ENCODE measurements around the gene DPP9.

Gene DPP9

GRCh38 chr19:4653793-4654436, 69.7 kb downstream of the DPP9 start:
- no peak for DNase-seq

GRCh38 chr19:4652075-4652474, 71.6 kb downstream of the DPP9 start:
- DNase-seq: no peak

- DNase-seq: no peak
These were observed 73.5 kb downstream of the DPP9 start for GRCh38 chr19:4650159-4650558.

- no peak for DNase-seq
These were observed 74.1 kb downstream of the DPP9 start for GRCh38 chr19:4649392-4650047.

- DNase-seq: no peak
These were observed 75.7 kb downstream of the DPP9 start for GRCh38 chr19:4647676-4648644.

- DNase-seq: no peak
These were observed 77.9 kb downstream of the DPP9 start for GRCh38 chr19:4645718-4646117.

- DNase-seq: no peak
These were observed 81.0 kb downstream of the DPP9 start for GRCh38 chr19:4642625-4643024.

- no peak for DNase-seq
These were observed 82.5 kb downstream of the DPP9 start for GRCh38 chr19:4641132-4641531.

- DNase-seq: no peak
These were observed 83.2 kb downstream of the DPP9 start for GRCh38 chr19:4640247-4641000.

GRCh38 chr19:4639531-4640246, 84.0 kb downstream of the DPP9 start:
- DNase-seq: peak in 1 of 2 experiments; percentile 66

GRCh38 chr19:4638828-4639530, 84.7 kb downstream of the DPP9 start, which contains the start of gene TNFAIP8L1:
TNFAIP8L1 (plus strand) TSS chr19:4639516; CDS start chr19:4651870, 12,354 bp downstream.
- peak; percentile 87 to 97 for DNase-seq

- DNase-seq: no peak
These were observed 85.3 kb downstream of the DPP9 start for GRCh38 chr19:4638317-4638716.

- DNase-seq: no peak
These were observed 86.9 kb downstream of the DPP9 start for GRCh38 chr19:4636761-4637160.

GRCh38 chr19:4636151-4636717, 87.4 kb downstream of the DPP9 start:
- DNase-seq: peak; percentile 57 to 86

- DNase-seq: peak in 1 of 2 experiments; percentile 47
These were observed 87.9 kb downstream of the DPP9 start for GRCh38 chr19:4635754-4636116.

- DNase-seq: peak in 1 of 2 experiments; percentile 66
These were observed 90.3 kb downstream of the DPP9 start for GRCh38 chr19:4633140-4633967.

Data from NCI-H446 (cell line).